ENCODE results near the gene TRIM14. TPM values are rescaled to one million over a fixed set of nuclear protein-coding genes. Genes with fewer than 3 reads are reported as not detected.

Gene TRIM14
- polyA plus RNA-seq, 3 donors, result 23.0 to 30.6 (median 28.5) TPM

- Histone ChIP-seq H3K4me2 (replicated peaks; ENCODE audit: extremely low read depth, low read length, poor library complexity, severe bottlenecking) (no peak overlapping the region), H3K27me3 (ENCODE audit: control insufficient read depth in 2 of 2, insufficient read depth in 2 of 2, low read length in 2 of 2) (no peaks in the 10 kb centered on the region), H3K4me3 (replicated peaks in 1 of 3; ENCODE audit: low read depth in 2 of 3, low read length in 3 of 3) (no peak overlapping the region), H3K27ac (ENCODE audit: low read depth in 1 of 2, low read length in 2 of 2) (peak overlapping the region in 1 of 2 donors; percentile 22), H3K9me3 (replicated peaks in 1 of 2; ENCODE audit: control insufficient read depth in 1 of 2, insufficient read depth in 1 of 2, low read length in 2 of 2) (no peaks in the 10 kb centered on the region), H2AFZ (ENCODE audit: insufficient read depth, low read depth, low read length, poor library complexity, severe bottlenecking) (no peak overlapping the region), H4K20me1 (ENCODE audit: insufficient read depth, low read length) (peaks cover 36% of the 10 kb centered on the region), H3K36me3 (replicated peaks in 1 of 2; ENCODE audit: control insufficient read depth in 1 of 2, insufficient read depth in 2 of 2, low read length in 2 of 2) (peaks cover 80 to 83% of the 10 kb centered on the region in 2 donors), H3K79me2 (ENCODE audit: insufficient read depth, low read length) (peaks cover 13% of the 10 kb centered on the region), H3K9ac (ENCODE audit: insufficient read depth, low read length, poor library complexity, severe bottlenecking) (no peak overlapping the region), H3K4me1 (ENCODE audit: control insufficient read depth in 1 of 2, insufficient read depth in 2 of 2, low read length in 2 of 2) (peaks cover 0 to 5% of the 10 kb centered on the region in 2 donors)
- intact Hi-C loops (cut with micrococcal nuclease), result no loop called here
- Mint-ChIP-seq H3K4me3 (no peak overlapping the region), H3K36me3 (peaks cover 81 to 88% of the 10 kb centered on the region in 2 donors), H3K27ac (peak overlapping the region in 5 of 7 donors; percentile 23 to 82 (median 48)), H3K27me3 (ENCODE audit: low read depth in 3 of 3) (peaks cover 0 to 4% (median 0%) of the 10 kb centered on the region in 3 donors), H3K9me3 (peaks cover 0 to 3% (median 0%) of the 10 kb centered on the region in 7 donors), H3K4me1 (peaks cover 25% of the 10 kb centered on the region)
- 93% methylated on average over 3 of the region's 7 CpGs for WGBS (ENCODE audit: insufficient coverage)
- TF ChIP-seq CTCF (IDR thresholded peaks at IDR 0.05), result no peak
- DNase-seq, result no peak
Observed at GRCh38 chr9:98085944-98086343, 33.1 kb downstream of the TRIM14 start.

DNA sequence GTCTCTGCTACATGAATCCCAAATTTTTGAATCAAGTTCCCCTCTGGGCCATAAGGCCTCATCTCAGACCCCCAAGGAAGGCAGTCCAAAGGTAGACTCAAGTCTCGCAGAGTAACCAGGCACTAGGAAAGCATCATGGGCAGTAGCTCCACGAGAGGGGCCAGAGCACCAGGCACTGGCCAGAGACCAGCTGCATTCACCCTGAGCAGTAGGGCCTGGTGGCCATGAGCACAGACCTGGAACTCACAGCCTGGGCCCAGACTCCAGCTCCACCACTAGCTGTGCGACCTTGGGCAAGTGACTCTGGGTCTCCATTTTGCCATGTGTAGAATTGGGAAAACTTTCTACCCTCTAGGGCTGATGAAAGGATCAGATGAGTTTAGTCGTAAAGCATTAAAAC, 34.0 kb downstream of the TRIM14 start:
- no peak for TF ChIP-seq CTCF (IDR thresholded peaks at IDR 0.05)
- no peak overlapping the region for H3K4me3 Mint-ChIP-seq
- H3K27ac ChIP-seq (ENCODE audit: low read depth in 1 of 2, low read length in 2 of 2), result no peak overlapping the region

More for the DNA sequence above, 34.0 kb downstream of the TRIM14 start:
- WGBS (ENCODE audit: insufficient coverage), result 93% methylated on average over 2 of the region's 4 CpGs
- peak overlapping the region in 6 of 7 donors; percentile 6 to 71 (median 29) for H3K27ac Mint-ChIP-seq
- Histone ChIP-seq H3K4me3 (replicated peaks in 1 of 3; ENCODE audit: low read depth in 2 of 3, low read length in 3 of 3) (no peak overlapping the region), H3K9me3 (replicated peaks in 1 of 2; ENCODE audit: control insufficient read depth in 1 of 2, insufficient read depth in 1 of 2, low read length in 2 of 2) (no peaks in the 10 kb centered on the region), H3K9ac (ENCODE audit: insufficient read depth, low read length, poor library complexity, severe bottlenecking) (no peak overlapping the region), H3K79me2 (ENCODE audit: insufficient read depth, low read length) (peaks cover 15% of the 10 kb centered on the region), H4K20me1 (ENCODE audit: insufficient read depth, low read length) (peaks cover 44% of the 10 kb centered on the region), H3K36me3 (replicated peaks in 1 of 2; ENCODE audit: control insufficient read depth in 1 of 2, insufficient read depth in 2 of 2, low read length in 2 of 2) (peaks cover 81 to 83% of the 10 kb centered on the region in 2 donors), H2AFZ (ENCODE audit: insufficient read depth, low read depth, low read length, poor library complexity, severe bottlenecking) (no peak overlapping the region), H3K4me1 (ENCODE audit: control insufficient read depth in 1 of 2, insufficient read depth in 2 of 2, low read length in 2 of 2) (peaks cover 0 to 5% of the 10 kb centered on the region in 2 donors), H3K27me3 (ENCODE audit: control insufficient read depth in 2 of 2, insufficient read depth in 2 of 2, low read length in 2 of 2) (no peaks in the 10 kb centered on the region), H3K4me2 (replicated peaks; ENCODE audit: extremely low read depth, low read length, poor library complexity, severe bottlenecking) (no peak overlapping the region)
- H3K36me3 Mint-ChIP-seq, result peaks cover 80 to 88% of the 10 kb centered on the region in 2 donors
- intact Hi-C loops (cut with micrococcal nuclease), result no loop called here
- DNase-seq, result no peak
- H3K9me3 Mint-ChIP-seq, result peaks cover 0 to 3% (median 0%) of the 10 kb centered on the region in 7 donors
- peaks cover 0 to 4% (median 0%) of the 10 kb centered on the region in 3 donors for H3K27me3 Mint-ChIP-seq (ENCODE audit: low read depth in 3 of 3)
- peaks cover 25% of the 10 kb centered on the region for H3K4me1 Mint-ChIP-seq

Measured in CD14-positive monocyte (primary cell).